DMS53 treated with DMSO at 0.1 percent for 48 hours (cell line): Measurements from ENCODE around the gene TTYH2.

Experiments
- DNase-seq: peaks from one replicate; lab custom pipeline; 2025; ENCODE audit not compliant: unreplicated experiment; lab: John Stamatoyannopoulos, UW

The TTYH2 gene

GRCh38 chr17:74192950-74193781 lies 20.2 kb upstream of the TTYH2 start:
- peak; percentile 97 for DNase-seq

GRCh38 chr17:74194682-74195081 lies 18.7 kb upstream of the TTYH2 start:
- DNase-seq = no peak

- DNase-seq = no peak
Observed at GRCh38 chr17:74196541-74197317, 16.6 kb upstream of the TTYH2 start.

GRCh38 chr17:74197801-74198200 lies 15.6 kb upstream of the TTYH2 start:
- no peak for DNase-seq

GRCh38 chr17:74198694-74199093 lies 14.7 kb upstream of the TTYH2 start:
- DNase-seq = no peak

- peak; percentile 64 for DNase-seq
Observed at GRCh38 chr17:74199306-74200092, 13.9 kb upstream of the TTYH2 start.

GRCh38 chr17:74200112-74200511 lies 13.3 kb upstream of the TTYH2 start:
- no peak for DNase-seq

- peak; percentile 84 for DNase-seq
Observed at GRCh38 chr17:74201250-74201649, 12.1 kb upstream of the TTYH2 start.

- DNase-seq = no peak
Observed at GRCh38 chr17:74201948-74202347, 11.4 kb upstream of the TTYH2 start.

- DNase-seq = peak; percentile 37
Observed at GRCh38 chr17:74202938-74203337, 10.4 kb upstream of the TTYH2 start.

- DNase-seq = peak; percentile 95
Observed at GRCh38 chr17:74203439-74204240, 9.7 kb upstream of the TTYH2 start, which contains the start of gene RPL38. Gene RPL38, plus strand, starts transcription at chr17:74203678. Its CDS starts 278 bp downstream, at chr17:74203956.

GRCh38 chr17:74204474-74204873 lies 8.9 kb upstream of the TTYH2 start:
- no peak for DNase-seq

GRCh38 chr17:74205274-74205673 lies 8.1 kb upstream of the TTYH2 start:
- DNase-seq = no peak

- DNase-seq = no peak
Observed at GRCh38 chr17:74206332-74206818, 7.0 kb upstream of the TTYH2 start.

GRCh38 chr17:74210191-74211140 lies 2.9 kb upstream of the TTYH2 start:
- DNase-seq = peak; percentile 69

GRCh38 chr17:74211141-74211911 lies 2.0 kb upstream of the TTYH2 start:
- no peak for DNase-seq

- DNase-seq = no peak
Observed at GRCh38 chr17:74211912-74212208, 1.5 kb upstream of the TTYH2 start.

- no peak for DNase-seq
Observed at GRCh38 chr17:74212209-74212912, 1.0 kb upstream of the TTYH2 start.
